GM12892 (cell line): ENCODE data around the gene EML4. TPM values are rescaled to one million over a fixed set of nuclear protein-coding genes. Genes with fewer than 3 reads are reported as not detected.
A peak's percentile ranks its signal among the peaks of the same experiment; 100 is the strongest.
"Not testable (repeated sequence)": the region's sequence is repeated elsewhere in the genome, so short reads cannot be mapped to it uniquely, and the experiment has no call there.

Experiments
- DNase-seq: peaks from one replicate; pipeline ENCODE4 v3.0.0; 2011; ENCODE audit not compliant: insufficient read length
- FAIRE-seq: peaks from 2 replicates; lab custom pipeline; 2011; peaks lifted over from hg19 to GRCh38; lab: Jason Lieb, UNC
- POLR2A ChIP-seq: IDR thresholded peaks from 2 replicates; pipeline ENCODE4 v1.6.1; 2011; ENCODE audit warnings: low read depth, low read length, control low read depth
- POLR2AphosphoS5 ChIP-seq: IDR thresholded peaks from 2 replicates; pipeline ENCODE4 v1.6.1; 2011; ENCODE audit warnings: low read depth, low read length, control low read depth
- TAF1 ChIP-seq: IDR thresholded peaks from 2 replicates; pipeline ENCODE4 v1.6.1; 2011; ENCODE audit warnings: low read depth, mild to moderate bottlenecking, control low read depth, low read length, borderline replicate concordance
- polyA plus RNA-seq: library from polyadenylated mRNA; unstranded; fragments of >200 nt; gene quantifications from one replicate; pipeline ENCODE4 v1.2.1, GENCODE V29; 2012; ENCODE audit warnings: missing spikeins, inconsistent platforms; ENCODE audit not compliant: missing spikeins

The EML4 gene, protein sequence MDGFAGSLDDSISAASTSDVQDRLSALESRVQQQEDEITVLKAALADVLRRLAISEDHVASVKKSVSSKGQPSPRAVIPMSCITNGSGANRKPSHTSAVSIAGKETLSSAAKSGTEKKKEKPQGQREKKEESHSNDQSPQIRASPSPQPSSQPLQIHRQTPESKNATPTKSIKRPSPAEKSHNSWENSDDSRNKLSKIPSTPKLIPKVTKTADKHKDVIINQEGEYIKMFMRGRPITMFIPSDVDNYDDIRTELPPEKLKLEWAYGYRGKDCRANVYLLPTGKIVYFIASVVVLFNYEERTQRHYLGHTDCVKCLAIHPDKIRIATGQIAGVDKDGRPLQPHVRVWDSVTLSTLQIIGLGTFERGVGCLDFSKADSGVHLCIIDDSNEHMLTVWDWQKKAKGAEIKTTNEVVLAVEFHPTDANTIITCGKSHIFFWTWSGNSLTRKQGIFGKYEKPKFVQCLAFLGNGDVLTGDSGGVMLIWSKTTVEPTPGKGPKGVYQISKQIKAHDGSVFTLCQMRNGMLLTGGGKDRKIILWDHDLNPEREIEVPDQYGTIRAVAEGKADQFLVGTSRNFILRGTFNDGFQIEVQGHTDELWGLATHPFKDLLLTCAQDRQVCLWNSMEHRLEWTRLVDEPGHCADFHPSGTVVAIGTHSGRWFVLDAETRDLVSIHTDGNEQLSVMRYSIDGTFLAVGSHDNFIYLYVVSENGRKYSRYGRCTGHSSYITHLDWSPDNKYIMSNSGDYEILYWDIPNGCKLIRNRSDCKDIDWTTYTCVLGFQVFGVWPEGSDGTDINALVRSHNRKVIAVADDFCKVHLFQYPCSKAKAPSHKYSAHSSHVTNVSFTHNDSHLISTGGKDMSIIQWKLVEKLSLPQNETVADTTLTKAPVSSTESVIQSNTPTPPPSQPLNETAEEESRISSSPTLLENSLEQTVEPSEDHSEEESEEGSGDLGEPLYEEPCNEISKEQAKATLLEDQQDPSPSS
- 22.7 TPM for polyA plus RNA-seq

GRCh38 chr2:42169100-42169873 is at the start of gene EML4:
Gene EML4 (plus strand): TSS chr2:42169353. CDS start chr2:42169612, 259 bp downstream.
- TF ChIP-seq TAF1 (0 out of 2 replicates have a peak, but pooled peaks have one; percentile 42), POLR2AphosphoS5 (peak; percentile 60; the same call in 1 of the 2 replicates), POLR2A (peak; percentile 84)
- DNase-seq (peak; percentile 61), FAIRE-seq (peak; percentile 100)

GRCh38 chr2:42123426-42123825 is 45.7 kb upstream of the EML4 start:
- no peak for FAIRE-seq
- no peak for DNase-seq
- TF ChIP-seq TAF1 = no peak
- no peak for TF ChIP-seq POLR2A
- no peak for TF ChIP-seq POLR2AphosphoS5

GRCh38 chr2:42124011-42124785 is 45.0 kb upstream of the EML4 start:
- no peak for FAIRE-seq

GRCh38 chr2:42125841-42126594 is 43.1 kb upstream of the EML4 start:
- FAIRE-seq = no peak
- no peak for DNase-seq
- no peak for TF ChIP-seq POLR2A
- TF ChIP-seq TAF1 = no peak
- no peak for TF ChIP-seq POLR2AphosphoS5

More at GRCh38 chr2:42124011-42124785, 45.0 kb upstream of the EML4 start:
- TF ChIP-seq POLR2AphosphoS5 (no peak), POLR2A (no peak), TAF1 (no peak)
- DNase-seq = no peak

GRCh38 chr2:42126873-42127272 is 42.3 kb upstream of the EML4 start:
- DNase-seq, FAIRE-seq: not testable (repeated sequence)

DNA sequence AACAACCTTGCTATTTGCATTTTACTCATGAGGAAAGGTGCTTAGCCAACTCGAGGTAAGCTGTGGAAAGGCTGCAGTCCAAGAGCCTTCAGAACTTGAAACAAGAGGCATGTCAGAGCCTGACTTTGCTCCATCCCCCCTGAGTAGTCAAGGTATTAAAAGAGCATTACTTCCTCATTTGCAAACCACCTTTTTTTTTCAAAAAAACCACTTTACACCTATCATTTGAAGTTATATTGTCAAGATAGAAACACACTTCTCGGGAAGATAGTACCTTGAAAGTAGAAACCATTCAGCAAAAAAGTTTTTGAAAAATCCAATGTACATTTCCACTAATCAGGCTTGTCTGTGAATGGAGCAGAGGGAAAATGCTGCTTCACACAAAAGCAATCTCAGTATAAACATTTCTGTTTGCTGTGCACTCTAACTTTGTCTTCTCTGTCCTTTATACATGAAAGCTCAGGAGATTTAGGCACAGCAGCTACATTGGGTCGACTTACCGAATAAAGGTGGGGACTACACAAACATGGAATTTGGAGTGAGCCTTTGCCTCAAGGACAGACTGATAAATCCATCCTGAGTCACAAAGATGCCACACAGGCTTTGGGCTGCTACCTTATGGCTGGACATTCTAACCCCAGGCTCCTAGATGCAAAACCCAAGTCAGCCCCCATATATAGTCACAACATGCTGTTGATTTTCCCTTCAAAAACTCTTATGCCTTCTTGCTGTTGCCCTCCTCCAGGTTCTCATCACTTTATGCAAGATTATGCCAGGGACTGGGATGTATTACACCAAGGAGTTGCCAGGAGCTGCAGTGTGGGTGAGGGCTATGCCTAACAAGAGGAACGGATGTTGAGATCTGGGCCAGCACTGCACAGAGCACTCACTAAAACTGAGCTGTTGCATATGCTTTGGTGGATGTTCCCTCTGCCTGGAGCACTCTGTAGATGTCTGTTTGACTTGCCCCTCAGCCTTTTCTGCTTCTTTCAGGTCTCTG is 41.4 kb upstream of the EML4 start:
- no peak for DNase-seq
- no peak for TF ChIP-seq POLR2AphosphoS5
- TF ChIP-seq POLR2A = no peak
- TF ChIP-seq TAF1 = no peak
- FAIRE-seq = no peak

- DNase-seq (no peak), FAIRE-seq (peak; percentile 50)
- TF ChIP-seq POLR2AphosphoS5 = no peak
- no peak for TF ChIP-seq POLR2A
- TF ChIP-seq TAF1 = no peak
Measured at GRCh38 chr2:42128721-42129486, 40.2 kb upstream of the EML4 start.

GRCh38 chr2:42129487-42129852 is 39.7 kb upstream of the EML4 start:
- no peak for FAIRE-seq
- DNase-seq = no peak
- TF ChIP-seq TAF1 (no peak), POLR2A (no peak), POLR2AphosphoS5 (no peak)

DNA sequence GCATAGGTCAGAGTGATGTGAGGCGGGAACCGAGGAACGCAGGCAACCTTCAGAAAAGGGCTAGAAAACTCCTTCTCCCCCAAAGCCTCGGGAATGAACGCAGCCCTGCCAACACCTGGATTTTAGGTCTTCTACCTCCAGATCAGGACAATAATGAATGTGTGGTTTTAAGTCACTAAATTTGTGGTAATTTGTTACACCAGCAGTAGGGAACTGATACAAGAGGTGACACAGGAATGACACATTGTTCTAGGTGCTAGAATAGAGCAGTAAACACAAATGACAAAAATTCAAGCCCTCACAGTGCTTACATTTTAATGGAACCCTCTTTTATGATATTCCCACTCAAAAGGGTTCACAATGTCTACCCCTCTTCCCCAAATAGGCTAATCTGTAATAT is 39.2 kb upstream of the EML4 start:
- FAIRE-seq (no peak), DNase-seq (no peak)
- TF ChIP-seq POLR2AphosphoS5 = no peak
- no peak for TF ChIP-seq POLR2A
- no peak for TF ChIP-seq TAF1

DNA sequence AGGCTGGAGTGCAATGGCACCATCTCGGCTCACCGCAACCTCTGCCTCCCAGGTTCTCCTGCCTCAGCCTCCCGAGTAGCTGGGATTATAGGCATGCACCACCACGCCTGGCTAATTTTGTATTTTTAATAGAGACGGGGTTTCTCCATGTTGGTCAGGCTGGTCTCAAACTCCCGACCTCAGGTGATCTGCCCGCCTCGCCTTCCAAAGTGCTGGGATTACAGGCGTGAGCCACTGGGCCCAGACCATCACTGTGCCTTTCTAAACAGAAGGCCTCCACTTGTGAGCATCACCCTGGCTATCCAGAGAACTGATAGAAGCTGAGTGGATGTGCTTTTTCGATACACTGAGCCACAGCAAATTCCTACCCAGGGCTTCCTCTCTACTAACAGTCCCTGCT is 38.3 kb upstream of the EML4 start:
- not testable (repeated sequence) for FAIRE-seq, DNase-seq
